Measurements from ENCODE around the gene FAM184A.
"Not testable (repeated sequence)": the region's sequence is repeated elsewhere in the genome, so short reads cannot be mapped to it uniquely, and the experiment has no call there.

The FAM184A gene

GRCh38 chr6:119078376-119079282 lies at the start of gene FAM184A:
Gene FAM184A (minus strand): TSS chr6:119078664. CDS start chr6:119078299, 365 bp downstream.
- DNase-seq (ENCODE audit: low spot score): peak; percentile 74

GRCh38 chr6:119127627-119128026 lies 49.2 kb upstream of the FAM184A start:
- no peak for DNase-seq (ENCODE audit: low spot score)

- no peak for DNase-seq (ENCODE audit: low spot score)
Measured at GRCh38 chr6:119126826-119127225, 48.4 kb upstream of the FAM184A start.

GRCh38 chr6:119126140-119126539 lies 47.7 kb upstream of the FAM184A start:
- no peak for DNase-seq (ENCODE audit: low spot score)

GRCh38 chr6:119125576-119125975 lies 47.1 kb upstream of the FAM184A start:
- no peak for DNase-seq (ENCODE audit: low spot score)

- no peak for DNase-seq (ENCODE audit: low spot score)
Measured at GRCh38 chr6:119124079-119124824, 45.8 kb upstream of the FAM184A start.

- DNase-seq (ENCODE audit: low spot score): no peak
Measured at GRCh38 chr6:119122336-119122735, 43.9 kb upstream of the FAM184A start.

- DNase-seq (ENCODE audit: low spot score): no peak
Measured at GRCh38 chr6:119121367-119121766, 42.9 kb upstream of the FAM184A start.

- DNase-seq (ENCODE audit: low spot score): no peak
Measured at GRCh38 chr6:119119989-119120388, 41.5 kb upstream of the FAM184A start.

GRCh38 chr6:119119062-119119461 lies 40.6 kb upstream of the FAM184A start:
- not testable (repeated sequence) for DNase-seq (ENCODE audit: low spot score)

GRCh38 chr6:119116712-119117281 lies 38.3 kb upstream of the FAM184A start:
- no peak for DNase-seq (ENCODE audit: low spot score)

GRCh38 chr6:119113961-119114360 lies 35.5 kb upstream of the FAM184A start:
- no peak for DNase-seq (ENCODE audit: low spot score)

GRCh38 chr6:119112812-119113530 lies 34.5 kb upstream of the FAM184A start:
- no peak for DNase-seq (ENCODE audit: low spot score)

GRCh38 chr6:119110601-119111548 lies 32.4 kb upstream of the FAM184A start:
- peak; percentile 51 for DNase-seq (ENCODE audit: low spot score)

GRCh38 chr6:119109654-119110325 lies 31.3 kb upstream of the FAM184A start:
- peak; percentile 6 for DNase-seq (ENCODE audit: low spot score)

GRCh38 chr6:119108076-119108475 lies 29.6 kb upstream of the FAM184A start:
- no peak for DNase-seq (ENCODE audit: low spot score)

GRCh38 chr6:119105282-119105681 lies 26.8 kb upstream of the FAM184A start:
- no peak for DNase-seq (ENCODE audit: low spot score)

- no peak for DNase-seq (ENCODE audit: low spot score)
Measured at GRCh38 chr6:119102901-119103300, 24.4 kb upstream of the FAM184A start.

GRCh38 chr6:119100115-119100514 lies 21.7 kb upstream of the FAM184A start:
- no peak for DNase-seq (ENCODE audit: low spot score)

GRCh38 chr6:119097815-119098361 lies 19.4 kb upstream of the FAM184A start:
- not testable (repeated sequence) for DNase-seq (ENCODE audit: low spot score)

Measured in germinal center (tissue), 1 donor.